WTC11 (cell line): ENCODE results near the gene DNAJC18. TPM values are rescaled to one million over a fixed set of nuclear protein-coding genes. Genes with fewer than 3 reads are reported as not detected.

Experiments used
- ATAC-seq: fragments of 200-7000 bp; cut with Tn5 transposase; 2 replicates; pipeline ENCODE4 v1.10.0; 2021; ENCODE audit warnings: mild to moderate bottlenecking, moderate library complexity
- CTCF ChIA-PET: fragments of 300-600 bp; sonication (Branson Sonifier 250); formaldehyde crosslinking; loops from one replicate; lab custom pipeline; 2021; ENCODE audit warnings: antibody characterized with exemption; lab: Charles Lee
- POLR2A ChIA-PET: fragments of 350-600 bp; sonication (Branson Sonifier 250); formaldehyde crosslinking; loops from one replicate; lab custom pipeline; 2021; ENCODE audit warnings: antibody characterized with exemption; lab: Charles Lee
- DNase-seq: peaks from one replicate; pipeline ENCODE4 v3.0.0; 2021; ENCODE audit warnings: low spot score
- H3K27ac Mint-ChIP-seq: 2 replicates; pipeline ENCODE4 v1.8.0; 2021; ENCODE audit warnings: mixed read lengths
- H3K27me3 Mint-ChIP-seq: 2 replicates; pipeline ENCODE4 v1.8.0; 2021; ENCODE audit warnings: low read depth, mild to moderate bottlenecking, moderate library complexity, mixed read lengths
- H3K36me3 Mint-ChIP-seq: 2 replicates; pipeline ENCODE4 v1.8.0; 2021; ENCODE audit warnings: mixed read lengths
- H3K4me1 Mint-ChIP-seq: 2 replicates; pipeline ENCODE4 v1.8.0; 2022; ENCODE audit warnings: mixed read lengths
- H3K4me3 Mint-ChIP-seq: 2 replicates; pipeline ENCODE4 v1.8.0; 2021; ENCODE audit warnings: mild to moderate bottlenecking, moderate library complexity, mixed read lengths
- H3K9me3 Mint-ChIP-seq: 2 replicates; pipeline ENCODE4 v1.8.0; 2021; ENCODE audit warnings: mixed read lengths
- ATF6 ChIP-seq: sonication (generic); formaldehyde crosslinking; IDR thresholded peaks from 2 replicates; pipeline ENCODE4 v1.8.1; 2023; ENCODE audit warnings: mild to moderate bottlenecking, missing genetic modification reagents
- CREB1 ChIP-seq: sonication (generic); formaldehyde crosslinking; IDR thresholded peaks from 2 replicates; pipeline ENCODE4 v1.8.0; 2023; ENCODE audit warnings: mild to moderate bottlenecking, missing genetic modification reagents
- CTCF ChIP-seq: fragments of 200-600 bp; IDR thresholded peaks from 2 replicates; pipeline ENCODE4 v1.8.0; 2022; ENCODE audit warnings: antibody characterized with exemption
- FOXJ3 ChIP-seq: sonication (generic); formaldehyde crosslinking; IDR thresholded peaks from 2 replicates; pipeline ENCODE4 v1.9.0; 2021; ENCODE audit warnings: missing genetic modification reagents, mild to moderate bottlenecking, borderline replicate concordance
- FOXP1 ChIP-seq: sonication (generic); formaldehyde crosslinking; IDR thresholded peaks from 2 replicates; pipeline ENCODE4 v1.8.0; 2022; ENCODE audit warnings: missing genetic modification reagents, mild to moderate bottlenecking, moderate library complexity, borderline replicate concordance
- GRHL2 ChIP-seq: fragments of 250-450 bp; sonication (Bioruptor Pico); IDR thresholded peaks from 2 replicates; pipeline ENCODE4 v1.8.0; 2022; ENCODE audit warnings: mild to moderate bottlenecking, moderate library complexity; ENCODE audit not compliant: insufficient replicate concordance, severe bottlenecking
- HMGA2 ChIP-seq: fragments of 250-450 bp; sonication (Bioruptor Pico); IDR thresholded peaks from 2 replicates; pipeline ENCODE4 v1.4.0; 2021; ENCODE audit warnings: mild to moderate bottlenecking, moderate library complexity
- JAZF1 ChIP-seq: fragments of 250-450 bp; sonication (Bioruptor Pico); IDR thresholded peaks from 2 replicates; pipeline ENCODE4 v1.9.0; 2021; ENCODE audit warnings: moderate library complexity, mild to moderate bottlenecking, inconsistent platforms
- JUN ChIP-seq: sonication (generic); formaldehyde crosslinking; IDR thresholded peaks from 2 replicates; pipeline ENCODE4 v1.8.0; 2023; ENCODE audit warnings: mild to moderate bottlenecking, missing genetic modification reagents
- KAT7 ChIP-seq: sonication (generic); formaldehyde crosslinking; IDR thresholded peaks from 2 replicates; pipeline ENCODE4 v1.8.1; 2023; ENCODE audit warnings: missing genetic modification reagents, mild to moderate bottlenecking, borderline replicate concordance
- NFATC4 ChIP-seq: fragments of 250-450 bp; sonication (Bioruptor Pico); IDR thresholded peaks from 2 replicates; pipeline ENCODE4 v1.9.0; 2021; ENCODE audit warnings: mild to moderate bottlenecking
- NR3C1 ChIP-seq: sonication (generic); formaldehyde crosslinking; conservative IDR thresholded peaks from 2 replicates; pipeline ENCODE4 v1.8.1; 2023; ENCODE audit warnings: low read depth, mild to moderate bottlenecking, missing genetic modification reagents
- RORB ChIP-seq: fragments of 250-450 bp; sonication (Bioruptor Pico); IDR thresholded peaks from 2 replicates; pipeline ENCODE4 v1.9.0; 2021; ENCODE audit warnings: mild to moderate bottlenecking
- SMAD4 ChIP-seq: sonication (generic); formaldehyde crosslinking; IDR thresholded peaks from 2 replicates; pipeline ENCODE4 v1.8.0; 2022; ENCODE audit warnings: mild to moderate bottlenecking, missing genetic modification reagents
- TP53 ChIP-seq: sonication (generic); formaldehyde crosslinking; IDR thresholded peaks from 2 replicates; pipeline ENCODE4 v1.8.1; 2023; ENCODE audit warnings: mild to moderate bottlenecking, missing genetic modification reagents
- ZNF671 ChIP-seq: fragments of 250-450 bp; sonication (Bioruptor Pico); IDR thresholded peaks from 2 replicates; pipeline ENCODE4 v1.8.0; 2021; ENCODE audit warnings: mild to moderate bottlenecking
- total RNA-seq: library from RNA; stranded (reverse); gene quantifications from 3 replicates; pipeline ENCODE4 v1.2.3, GENCODE V29; 2021
- TF ChIP-seq, protein P1 (sequence below): sonication (generic); formaldehyde crosslinking; IDR thresholded peaks from 2 replicates; pipeline ENCODE4 v1.8.0; 2023; ENCODE audit warnings: missing genetic modification reagents
- TF ChIP-seq, protein P2 (sequence below): sonication (generic); formaldehyde crosslinking; IDR thresholded peaks from 2 replicates; pipeline ENCODE4 v1.8.0; 2022; ENCODE audit warnings: missing genetic modification reagents
- TF ChIP-seq, protein P3 (sequence below): fragments of 250-450 bp; sonication (Bioruptor Pico); IDR thresholded peaks from 2 replicates; pipeline ENCODE4 v1.9.0; 2021; ENCODE audit warnings: mild to moderate bottlenecking

The DNAJC18 gene
- total RNA-seq, 1 experiment from 2014 or later = 23.7 TPM

DNA sequence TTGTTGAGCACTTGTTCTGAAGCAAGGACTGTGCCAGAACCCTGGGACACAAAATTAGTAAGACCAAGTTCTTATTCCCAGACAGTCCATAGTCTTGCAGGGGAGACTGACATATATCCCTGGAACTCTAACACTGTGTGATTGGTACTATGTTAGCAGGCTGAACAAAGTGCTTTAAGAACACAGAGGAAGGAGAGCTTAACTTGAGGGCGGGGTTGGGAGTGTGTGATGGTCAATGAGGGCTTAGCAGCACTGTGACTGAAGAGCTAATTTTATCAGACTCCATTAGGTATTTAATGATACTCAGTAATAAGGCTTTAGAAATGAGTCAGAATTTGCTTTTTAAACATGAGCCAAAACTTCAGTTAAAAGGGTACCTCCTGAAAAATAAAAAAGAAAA is 20.5 kb downstream of the DNAJC18 start:
- ChIA-PET POLR2A (interaction anchor here (0.5 kb wide), 1 partner anchor 153 kb away, joined by 3 read pairs; no protein-coding TSS in a partner anchor), CTCF (interaction anchor here (0.6 to 9.6 kb wide), 3 partner anchors 8 to 155 kb away, joined by 3 to 208 read pairs (median 5); no protein-coding TSS in a partner anchor)
- DNase-seq (no peak), ATAC-seq (no peak)
- TF ChIP-seq NFATC4 (CRISPR knock-in tag) (no peak), JUN (CRISPR knock-in tag) (no peak), TP53 (no peak), ATF6 (CRISPR knock-in tag) (no peak), CREB1 (CRISPR knock-in tag) (no peak), HMGA2 (no peak), GRHL2 (CRISPR knock-in tag) (no peak), RORB (CRISPR knock-in tag) (no peak)
- TF ChIP-seq, protein P1, sequence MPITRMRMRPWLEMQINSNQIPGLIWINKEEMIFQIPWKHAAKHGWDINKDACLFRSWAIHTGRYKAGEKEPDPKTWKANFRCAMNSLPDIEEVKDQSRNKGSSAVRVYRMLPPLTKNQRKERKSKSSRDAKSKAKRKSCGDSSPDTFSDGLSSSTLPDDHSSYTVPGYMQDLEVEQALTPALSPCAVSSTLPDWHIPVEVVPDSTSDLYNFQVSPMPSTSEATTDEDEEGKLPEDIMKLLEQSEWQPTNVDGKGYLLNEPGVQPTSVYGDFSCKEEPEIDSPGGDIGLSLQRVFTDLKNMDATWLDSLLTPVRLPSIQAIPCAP (CRISPR knock-in tag) = no peak
- no peaks in the 10 kb centered on the region; the same call in 1 of the 2 replicates for H3K27me3 Mint-ChIP-seq
- peaks cover 9% of the 10 kb centered on the region for H3K4me1 Mint-ChIP-seq
- no peak overlapping the region for H3K27ac Mint-ChIP-seq
- H3K36me3 Mint-ChIP-seq = peaks cover 17% of the 10 kb centered on the region
- H3K9me3 Mint-ChIP-seq = no peaks in the 10 kb centered on the region
- no peak overlapping the region for H3K4me3 Mint-ChIP-seq

DNA sequence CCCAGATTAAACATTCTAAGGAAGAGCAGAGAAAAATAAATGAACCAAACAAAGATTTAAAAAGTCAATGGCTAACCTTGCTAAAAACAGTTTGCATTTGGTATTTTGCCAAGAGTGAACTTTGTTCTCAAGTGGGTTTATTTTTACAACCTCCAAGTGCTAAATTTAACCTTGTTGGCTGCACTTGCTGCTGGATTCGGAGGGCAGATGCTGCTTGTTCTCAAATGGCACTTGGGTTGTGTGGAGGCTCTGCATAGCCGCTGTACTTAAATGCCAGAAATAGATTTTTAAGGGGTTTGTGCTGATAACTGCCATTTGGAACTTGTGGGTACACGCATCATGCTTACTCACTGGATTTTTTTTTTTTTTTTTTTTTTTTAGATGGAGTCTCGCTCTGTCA is 22.1 kb downstream of the DNAJC18 start:
- ChIA-PET POLR2A (no interaction called here), CTCF (interaction anchor here (9.6 kb wide), 1 partner anchor 98 kb away, joined by 208 read pairs; no protein-coding TSS in a partner anchor)
- Mint-ChIP-seq H3K4me1 (peaks cover 9% of the 10 kb centered on the region), H3K9me3 (no peaks in the 10 kb centered on the region), H3K27ac (no peak overlapping the region), H3K4me3 (no peak overlapping the region), H3K36me3 (peaks cover 13% of the 10 kb centered on the region), H3K27me3 (no peaks in the 10 kb centered on the region; the same call in 1 of the 2 replicates)
- ATAC-seq (no peak), DNase-seq (no peak)
- TF ChIP-seq FOXJ3 (CRISPR knock-in tag) (no peak), CTCF (no peak), JAZF1 (CRISPR knock-in tag) (no peak), KAT7 (CRISPR knock-in tag) (no peak), HMGA2 (no peak), ZNF671 (CRISPR knock-in tag) (no peak), SMAD4 (no peak), JUN (CRISPR knock-in tag) (no peak), FOXP1 (CRISPR knock-in tag) (no peak), NR3C1 (CRISPR knock-in tag) (no peak)
- TF ChIP-seq, protein P2, sequence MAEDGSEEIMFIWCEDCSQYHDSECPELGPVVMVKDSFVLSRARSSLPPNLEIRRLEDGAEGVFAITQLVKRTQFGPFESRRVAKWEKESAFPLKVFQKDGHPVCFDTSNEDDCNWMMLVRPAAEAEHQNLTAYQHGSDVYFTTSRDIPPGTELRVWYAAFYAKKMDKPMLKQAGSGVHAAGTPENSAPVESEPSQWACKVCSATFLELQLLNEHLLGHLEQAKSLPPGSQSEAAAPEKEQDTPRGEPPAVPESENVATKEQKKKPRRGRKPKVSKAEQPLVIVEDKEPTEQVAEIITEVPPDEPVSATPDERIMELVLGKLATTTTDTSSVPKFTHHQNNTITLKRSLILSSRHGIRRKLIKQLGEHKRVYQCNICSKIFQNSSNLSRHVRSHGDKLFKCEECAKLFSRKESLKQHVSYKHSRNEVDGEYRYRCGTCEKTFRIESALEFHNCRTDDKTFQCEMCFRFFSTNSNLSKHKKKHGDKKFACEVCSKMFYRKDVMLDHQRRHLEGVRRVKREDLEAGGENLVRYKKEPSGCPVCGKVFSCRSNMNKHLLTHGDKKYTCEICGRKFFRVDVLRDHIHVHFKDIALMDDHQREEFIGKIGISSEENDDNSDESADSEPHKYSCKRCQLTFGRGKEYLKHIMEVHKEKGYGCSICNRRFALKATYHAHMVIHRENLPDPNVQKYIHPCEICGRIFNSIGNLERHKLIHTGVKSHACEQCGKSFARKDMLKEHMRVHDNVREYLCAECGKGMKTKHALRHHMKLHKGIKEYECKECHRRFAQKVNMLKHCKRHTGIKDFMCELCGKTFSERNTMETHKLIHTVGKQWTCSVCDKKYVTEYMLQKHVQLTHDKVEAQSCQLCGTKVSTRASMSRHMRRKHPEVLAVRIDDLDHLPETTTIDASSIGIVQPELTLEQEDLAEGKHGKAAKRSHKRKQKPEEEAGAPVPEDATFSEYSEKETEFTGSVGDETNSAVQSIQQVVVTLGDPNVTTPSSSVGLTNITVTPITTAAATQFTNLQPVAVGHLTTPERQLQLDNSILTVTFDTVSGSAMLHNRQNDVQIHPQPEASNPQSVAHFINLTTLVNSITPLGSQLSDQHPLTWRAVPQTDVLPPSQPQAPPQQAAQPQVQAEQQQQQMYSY = no peak
- TF ChIP-seq, protein P3, sequence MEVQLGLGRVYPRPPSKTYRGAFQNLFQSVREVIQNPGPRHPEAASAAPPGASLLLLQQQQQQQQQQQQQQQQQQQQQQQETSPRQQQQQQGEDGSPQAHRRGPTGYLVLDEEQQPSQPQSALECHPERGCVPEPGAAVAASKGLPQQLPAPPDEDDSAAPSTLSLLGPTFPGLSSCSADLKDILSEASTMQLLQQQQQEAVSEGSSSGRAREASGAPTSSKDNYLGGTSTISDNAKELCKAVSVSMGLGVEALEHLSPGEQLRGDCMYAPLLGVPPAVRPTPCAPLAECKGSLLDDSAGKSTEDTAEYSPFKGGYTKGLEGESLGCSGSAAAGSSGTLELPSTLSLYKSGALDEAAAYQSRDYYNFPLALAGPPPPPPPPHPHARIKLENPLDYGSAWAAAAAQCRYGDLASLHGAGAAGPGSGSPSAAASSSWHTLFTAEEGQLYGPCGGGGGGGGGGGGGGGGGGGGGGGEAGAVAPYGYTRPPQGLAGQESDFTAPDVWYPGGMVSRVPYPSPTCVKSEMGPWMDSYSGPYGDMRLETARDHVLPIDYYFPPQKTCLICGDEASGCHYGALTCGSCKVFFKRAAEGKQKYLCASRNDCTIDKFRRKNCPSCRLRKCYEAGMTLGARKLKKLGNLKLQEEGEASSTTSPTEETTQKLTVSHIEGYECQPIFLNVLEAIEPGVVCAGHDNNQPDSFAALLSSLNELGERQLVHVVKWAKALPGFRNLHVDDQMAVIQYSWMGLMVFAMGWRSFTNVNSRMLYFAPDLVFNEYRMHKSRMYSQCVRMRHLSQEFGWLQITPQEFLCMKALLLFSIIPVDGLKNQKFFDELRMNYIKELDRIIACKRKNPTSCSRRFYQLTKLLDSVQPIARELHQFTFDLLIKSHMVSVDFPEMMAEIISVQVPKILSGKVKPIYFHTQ (CRISPR knock-in tag) = no peak
